OCI-LY1 (cell line): ENCODE results near the gene SLC39A11.

ENCODE experiments used
- CTCF ChIP-seq: fragments of 200-600 bp; sonication (generic), shearing (Covaris generic); IDR thresholded peaks from 2 replicates; pipeline ENCODE4 v1.5.1; 2017; ENCODE audit warnings: mild to moderate bottlenecking, antibody characterized with exemption, low read length, moderate library complexity, mixed read lengths
- EZH2 ChIP-seq: fragments of 200-600 bp; sonication (generic), shearing (Covaris generic); IDR thresholded peaks from 2 replicates; pipeline ENCODE4 v1.8.0; 2017; ENCODE audit warnings: borderline replicate concordance, mixed run types, mild to moderate bottlenecking, antibody characterized with exemption, low read length, moderate library complexity, mixed read lengths

GRCh38 chr17:72771734-72772133 is 320.8 kb downstream of the SLC39A11 start:
- TF ChIP-seq EZH2, result no peak
- no peak for TF ChIP-seq CTCF
